Measurements from ENCODE around the gene C2orf78. TPM values are rescaled to one million over a fixed set of nuclear protein-coding genes. Genes with fewer than 3 reads are reported as not detected.

The C2orf78 gene
- total RNA-seq, 1 experiment from 2014 or later = not detected

GRCh38 chr2:73836141-73836943, 52.4 kb downstream of the C2orf78 start:
- no peaks in the 10 kb centered on the region for H3K27me3 ChIP-seq (ENCODE audit: control insufficient read depth, insufficient read depth, low read length)
- peaks cover 3% of the 10 kb centered on the region; the same call in 1 of the 2 replicates for H3K36me3 ChIP-seq (ENCODE audit: control insufficient read depth, insufficient read depth, low read length)
- no peak for DNase-seq (ENCODE audit: low read depth, low spot score)
- no peak for TF ChIP-seq CTCF (IDR thresholded peaks at IDR 0.05)
- no peak for TF ChIP-seq TCF7L2 (IDR thresholded peaks at IDR 0.05; ENCODE audit: low read depth, low read length)
- no peak for TF ChIP-seq POLR2AphosphoS5 (IDR thresholded peaks at IDR 0.05; ENCODE audit: low read depth, low read length)
- TF ChIP-seq REST (IDR thresholded peaks at IDR 0.05; ENCODE audit: insufficient read depth in 1 of 2, low read depth in 2 of 2, low read length in 1 of 2) = no peak
- TF ChIP-seq SIN3A (IDR thresholded peaks at IDR 0.05; ENCODE audit: borderline replicate concordance, insufficient read depth, low read depth, low read length) = no peak
- ATAC-seq = peak; percentile 39; the same call in 1 of the 2 replicates
- in situ Hi-C loops (cut with HindIII; ENCODE audit: low pct_unique_long_range_greater_than_20kb, low sequenced_read_pairs) (no loop called here), intact Hi-C loops (cut with micrococcal nuclease; ENCODE audit: unreplicated experiment) (no loop called here)
- ChIA-PET POLR2A (no interaction called here), CTCF (no interaction called here)
- no peaks in the 10 kb centered on the region for H3K9me3 ChIP-seq (ENCODE audit: control insufficient read depth, insufficient read depth, low read depth, low read length)
- no TSS peak for BruUV-seq (replicated peaks)
- no peaks in the 10 kb centered on the region for H3K4me1 ChIP-seq (ENCODE audit: control insufficient read depth, insufficient read depth, low read length)
- H3K4me3 ChIP-seq (ENCODE audit: low read depth in 2 of 2, low read length in 2 of 2) = no peak overlapping the region
- no peak overlapping the region for H3K27ac ChIP-seq (ENCODE audit: low read length)

GRCh38 chr2:73837847-73838585, 54.0 kb downstream of the C2orf78 start:
- CTCF ChIA-PET = interaction anchor here (1.1 kb wide), 1 partner anchor 12 kb away, joined by 4 read pairs; no protein-coding TSS in a partner anchor
- H3K4me3 ChIP-seq (ENCODE audit: low read depth in 2 of 2, low read length in 2 of 2) = no peak overlapping the region
- DNase-seq (ENCODE audit: low read depth, low spot score) = no peak
- intact Hi-C loops (cut with micrococcal nuclease; ENCODE audit: unreplicated experiment) = no loop called here
- H3K36me3 ChIP-seq (ENCODE audit: control insufficient read depth, insufficient read depth, low read length) = no peaks in the 10 kb centered on the region; the same call in 1 of the 2 replicates
- in situ Hi-C loops (cut with HindIII; ENCODE audit: low pct_unique_long_range_greater_than_20kb, low sequenced_read_pairs) = no loop called here
- POLR2A ChIA-PET = no interaction called here
- no peaks in the 10 kb centered on the region for H3K9me3 ChIP-seq (ENCODE audit: control insufficient read depth, insufficient read depth, low read depth, low read length)
- no peak for TF ChIP-seq POLR2AphosphoS5 (IDR thresholded peaks at IDR 0.05; ENCODE audit: low read depth, low read length)
- no peak for TF ChIP-seq SIN3A (IDR thresholded peaks at IDR 0.05; ENCODE audit: borderline replicate concordance, insufficient read depth, low read depth, low read length)
- BruUV-seq (replicated peaks) = no TSS peak
- H3K27ac ChIP-seq (ENCODE audit: low read length) = no peak overlapping the region
- no peak for ATAC-seq
- no peaks in the 10 kb centered on the region for H3K27me3 ChIP-seq (ENCODE audit: control insufficient read depth, insufficient read depth, low read length)
- H3K4me1 ChIP-seq (ENCODE audit: control insufficient read depth, insufficient read depth, low read length) = no peaks in the 10 kb centered on the region
